Measurements from ENCODE around the gene FAM43B.

GRCh38 chr1:20574686-20575540, 22.5 kb downstream of the FAM43B start:
- TF ChIP-seq GATA2 (IDR thresholded peaks at IDR 0.05; ENCODE audit: low read depth, low read length) (no peak), GATA3 (IDR thresholded peaks at IDR 0.05; ENCODE audit: low read depth, low read length) (no peak)
